Measurements from ENCODE around the gene GBP5. TPM values are rescaled to one million over a fixed set of nuclear protein-coding genes. Genes with fewer than 3 reads are reported as not detected.
"Not testable (repeated sequence)": the region's sequence is repeated elsewhere in the genome, so short reads cannot be mapped to it uniquely, and the experiment has no call there.

The GBP5 gene
- 1 to 10 TPM; 2.4 to 6.4 (median 4.8) TPM for total RNA-seq

- H3K27me3 ChIP-seq; H3K9me3 ChIP-seq; H3K36me3 ChIP-seq; intact Hi-C loops (cut with DNase I); DNase-seq: not testable (repeated sequence)
- H3K4me3 ChIP-seq, result peak within 1 kb of the TSS; percentile 8 to 55 (median 22)
- 66 to 79% methylated on average over 16 of the region's 16 CpGs for WGBS, 2 donors
- peak within 1 kb of the TSS; percentile 4 to 72 (median 50) for H3K27ac ChIP-seq
- peak in 2 of 4 donors; percentile 20 to 68 for TF ChIP-seq POLR2A (IDR thresholded peaks at IDR 0.05)
- H3K4me1 ChIP-seq, result peaks cover 0 to 67% (median 32%) of the 10 kb centered on the region in 3 donors
Observed at GRCh38 chr1:89272269-89273041, at the start of gene GBP5. Gene GBP5 (minus strand): TSS chr1:89272860. CDS start chr1:89269555, 3,305 bp downstream.

- no peaks in the 10 kb centered on the region for H3K9me3 ChIP-seq
- TF ChIP-seq, protein P1, sequence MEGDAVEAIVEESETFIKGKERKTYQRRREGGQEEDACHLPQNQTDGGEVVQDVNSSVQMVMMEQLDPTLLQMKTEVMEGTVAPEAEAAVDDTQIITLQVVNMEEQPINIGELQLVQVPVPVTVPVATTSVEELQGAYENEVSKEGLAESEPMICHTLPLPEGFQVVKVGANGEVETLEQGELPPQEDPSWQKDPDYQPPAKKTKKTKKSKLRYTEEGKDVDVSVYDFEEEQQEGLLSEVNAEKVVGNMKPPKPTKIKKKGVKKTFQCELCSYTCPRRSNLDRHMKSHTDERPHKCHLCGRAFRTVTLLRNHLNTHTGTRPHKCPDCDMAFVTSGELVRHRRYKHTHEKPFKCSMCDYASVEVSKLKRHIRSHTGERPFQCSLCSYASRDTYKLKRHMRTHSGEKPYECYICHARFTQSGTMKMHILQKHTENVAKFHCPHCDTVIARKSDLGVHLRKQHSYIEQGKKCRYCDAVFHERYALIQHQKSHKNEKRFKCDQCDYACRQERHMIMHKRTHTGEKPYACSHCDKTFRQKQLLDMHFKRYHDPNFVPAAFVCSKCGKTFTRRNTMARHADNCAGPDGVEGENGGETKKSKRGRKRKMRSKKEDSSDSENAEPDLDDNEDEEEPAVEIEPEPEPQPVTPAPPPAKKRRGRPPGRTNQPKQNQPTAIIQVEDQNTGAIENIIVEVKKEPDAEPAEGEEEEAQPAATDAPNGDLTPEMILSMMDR (IDR thresholded peaks at IDR 0.05), result no peak
- no peak for TF ChIP-seq POLR2A (IDR thresholded peaks at IDR 0.05)
- WGBS, 2 donors, result 15 to 19% methylated on average over 1 of the region's 1 CpG
- no peaks in the 10 kb centered on the region for H3K36me3 ChIP-seq
- H3K4me1 ChIP-seq, result no peaks in the 10 kb centered on the region
- DNase-seq, result no peak
- no peak overlapping the region for H3K27ac ChIP-seq
- no peak overlapping the region for H3K4me3 ChIP-seq
- H3K27me3 ChIP-seq, result no peaks in the 10 kb centered on the region
- intact Hi-C loops (cut with DNase I), result no loop called here
Observed at GRCh38 chr1:89322402-89322801, 49.7 kb upstream of the GBP5 start.

DNA sequence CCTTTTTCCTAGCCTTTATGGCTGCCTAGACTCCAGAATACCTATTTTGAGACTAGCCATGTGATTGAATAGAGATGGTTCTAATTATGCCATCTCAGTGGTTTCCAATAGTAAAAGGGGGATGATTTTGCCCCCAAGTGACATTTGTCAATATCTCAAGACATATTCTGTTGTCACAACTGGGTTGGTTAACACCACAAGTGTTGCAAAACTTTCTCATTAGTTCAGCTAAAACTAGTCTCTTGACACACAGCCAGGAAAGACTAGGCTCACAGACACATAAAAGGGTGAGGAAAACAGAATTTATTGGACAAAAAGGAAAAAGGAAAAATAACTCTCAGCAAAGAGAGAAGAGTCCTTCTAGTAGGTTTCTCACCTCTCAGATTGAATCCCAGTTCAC, 39.9 kb upstream of the GBP5 start:
- H3K4me3 ChIP-seq, result no peak overlapping the region
- H3K27me3 ChIP-seq, result no peaks in the 10 kb centered on the region
- no peaks in the 10 kb centered on the region for H3K9me3 ChIP-seq
- intact Hi-C loops (cut with DNase I), result no loop called here
- DNase-seq, result no peak
- TF ChIP-seq, protein P1 (IDR thresholded peaks at IDR 0.05), result no peak
- TF ChIP-seq POLR2A (IDR thresholded peaks at IDR 0.05), result no peak
- H3K4me1 ChIP-seq, result peaks cover 0 to 23% (median 18%) of the 10 kb centered on the region in 3 donors
- H3K27ac ChIP-seq, result no peak overlapping the region
- no peaks in the 10 kb centered on the region for H3K36me3 ChIP-seq

DNA sequence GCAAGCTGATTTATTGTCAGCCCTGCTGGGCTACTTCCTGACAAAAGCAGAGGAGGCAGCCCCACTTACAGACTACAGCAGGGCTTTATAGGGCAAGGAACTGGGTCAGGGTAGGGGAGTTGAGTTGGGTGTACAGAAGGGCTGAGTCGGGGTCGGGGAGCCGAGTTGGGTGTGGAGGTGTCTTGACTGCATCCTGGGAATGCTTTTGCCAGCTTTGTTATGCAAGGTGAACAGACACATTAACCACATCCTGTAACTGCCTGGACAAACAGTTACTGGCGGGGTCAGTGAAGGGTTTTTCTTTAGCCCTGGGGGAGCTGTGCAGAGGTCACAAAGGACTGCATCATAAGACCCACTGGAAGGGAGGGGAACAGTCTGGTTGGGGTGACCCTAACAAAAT, 39.1 kb upstream of the GBP5 start:
- TF ChIP-seq, protein P1 (IDR thresholded peaks at IDR 0.05), result no peak
- TF ChIP-seq POLR2A (IDR thresholded peaks at IDR 0.05), result no peak
- peak overlapping the region in 3 of 4 donors; percentile 25 to 65 (median 33) for H3K27ac ChIP-seq
- no peak for DNase-seq
- no peak overlapping the region for H3K4me3 ChIP-seq
- intact Hi-C loops (cut with DNase I), result no loop called here
- no peaks in the 10 kb centered on the region for H3K27me3 ChIP-seq
- 58 to 59% methylated on average over 4 of the region's 4 CpGs for WGBS, 2 donors
- H3K4me1 ChIP-seq, result peaks cover 0 to 23% (median 18%) of the 10 kb centered on the region in 3 donors
- H3K9me3 ChIP-seq, result no peaks in the 10 kb centered on the region
- no peaks in the 10 kb centered on the region for H3K36me3 ChIP-seq

DNA sequence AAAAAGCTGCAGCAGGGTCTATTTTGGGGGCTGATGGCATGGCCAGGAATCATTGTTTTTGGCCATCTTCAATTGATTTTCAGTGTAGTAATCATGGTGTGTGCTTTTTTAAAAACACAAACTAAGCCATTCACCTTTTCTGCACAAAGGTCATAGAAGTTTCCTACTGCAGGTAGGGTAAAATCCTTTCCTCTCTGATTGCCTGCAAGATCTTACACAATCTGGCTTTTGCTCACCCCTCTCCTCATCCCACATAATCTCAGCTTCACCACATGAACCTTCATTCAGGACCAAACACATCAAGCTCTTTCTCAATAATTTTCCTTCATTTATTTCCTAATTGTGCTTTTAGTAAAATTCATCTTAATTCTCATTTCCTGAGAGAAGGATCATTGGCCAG, 38.3 kb upstream of the GBP5 start:
- Histone ChIP-seq H3K4me1 (peaks cover 0 to 27% (median 18%) of the 10 kb centered on the region in 3 donors), H3K27ac (peak overlapping the region in 3 of 4 donors; percentile 33 to 66 (median 65)), H3K9me3 (no peaks in the 10 kb centered on the region), H3K36me3 (no peaks in the 10 kb centered on the region), H3K4me3 (peak overlapping the region in 1 of 4 donors; percentile 25), H3K27me3 (no peaks in the 10 kb centered on the region)
- intact Hi-C loops (cut with DNase I), result no loop called here
- TF ChIP-seq, protein P1 (IDR thresholded peaks at IDR 0.05), result no peak
- no peak for TF ChIP-seq POLR2A (IDR thresholded peaks at IDR 0.05)
- DNase-seq, result no peak

All from esophagus squamous epithelium (tissue), 5 donors.